ENCODE measurements around the gene FASTKD1.

GRCh38 chr2:169546756-169547155 lies 26.9 kb downstream of the FASTKD1 start:
- TF ChIP-seq ARNTL (CRISPR knock-in tag; IDR thresholded peaks at IDR 0.05; ENCODE audit: borderline replicate concordance, low read depth) (no peak), CSDC2 (CRISPR knock-in tag; IDR thresholded peaks at IDR 0.05) (no peak), TSHZ2 (CRISPR knock-in tag; IDR thresholded peaks at IDR 0.05) (no peak), CSRNP3 (CRISPR knock-in tag; IDR thresholded peaks at IDR 0.05) (no peak), ZNF565 (CRISPR knock-in tag; conservative IDR thresholded peaks at IDR 0.05; ENCODE audit: low read depth) (no peak), PPARA (CRISPR knock-in tag; IDR thresholded peaks at IDR 0.05; ENCODE audit: borderline replicate concordance) (no peak), ZC3H10 (CRISPR knock-in tag; IDR thresholded peaks at IDR 0.05) (no peak), ESRRG (CRISPR knock-in tag; IDR thresholded peaks at IDR 0.05) (no peak), ZFP3 (CRISPR knock-in tag; IDR thresholded peaks at IDR 0.05) (no peak), RARB (CRISPR knock-in tag; IDR thresholded peaks at IDR 0.05) (no peak)
